ENCODE results near the gene SHISA2.
"Not testable (repeated sequence)": the region's sequence is repeated elsewhere in the genome, so short reads cannot be mapped to it uniquely, and the experiment has no call there.

SHISA2 gene

GRCh38 chr13:26051657-26052311 is at the start of gene SHISA2:
Gene SHISA2 (minus strand): TSS chr13:26052016. CDS start chr13:26050975, 1,041 bp downstream.
- DNase-seq (ENCODE audit: low read depth): peak; percentile 63

GRCh38 chr13:26095846-26096610 is 44.2 kb upstream of the SHISA2 start:
- no peak for DNase-seq (ENCODE audit: low read depth)

- no peak for DNase-seq (ENCODE audit: low read depth)
These were observed 43.5 kb upstream of the SHISA2 start for GRCh38 chr13:26095338-26095737.

DNA sequence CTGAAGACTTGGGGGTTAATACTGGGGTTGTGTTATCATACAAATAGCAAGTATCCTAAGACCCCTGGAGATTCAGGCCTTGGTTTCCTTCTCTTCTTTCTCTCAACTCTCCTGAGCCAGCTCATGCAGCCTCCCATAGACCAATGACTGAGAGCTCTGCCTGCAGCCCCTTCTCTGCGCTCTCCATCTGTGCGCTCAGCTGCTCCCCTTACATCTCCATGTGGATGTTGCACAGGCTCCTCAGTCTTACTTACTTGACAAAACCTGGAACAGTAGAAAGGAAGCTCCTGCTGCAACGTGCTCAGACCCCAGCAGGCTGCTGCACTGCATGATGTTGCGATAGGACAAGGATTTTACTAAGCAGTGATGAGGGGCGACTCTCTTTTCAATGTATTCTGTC is 25.0 kb upstream of the SHISA2 start:
- not testable (repeated sequence) for DNase-seq (ENCODE audit: low read depth)

GRCh38 chr13:26075498-26075897 is 23.7 kb upstream of the SHISA2 start:
- no peak for DNase-seq (ENCODE audit: low read depth)

DNA sequence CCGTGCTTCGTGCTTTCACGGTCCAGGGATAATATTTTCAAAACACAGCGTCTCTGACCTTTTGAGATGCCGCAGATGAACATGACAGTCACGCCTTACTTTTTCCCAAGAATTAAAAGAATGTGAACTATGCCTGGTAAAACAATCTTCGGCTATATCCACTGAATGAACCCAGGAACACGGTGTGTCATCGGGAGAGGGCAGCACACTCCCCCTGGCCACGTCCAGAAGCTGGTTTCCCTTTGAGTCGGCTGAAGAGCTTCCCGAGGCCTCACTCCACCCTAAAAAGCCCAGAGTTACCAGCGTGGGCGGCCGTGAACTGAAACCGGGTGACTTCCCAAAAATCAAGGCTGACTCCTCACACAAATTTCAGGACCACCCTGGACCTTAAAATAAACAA is 22.9 kb upstream of the SHISA2 start:
- peak; percentile 26 for DNase-seq (ENCODE audit: low read depth)

- DNase-seq (ENCODE audit: low read depth): not testable (repeated sequence)
These were observed 20.5 kb upstream of the SHISA2 start for GRCh38 chr13:26072335-26072734.

GRCh38 chr13:26071691-26072090 is 19.9 kb upstream of the SHISA2 start:
- DNase-seq (ENCODE audit: low read depth): no peak

DNA sequence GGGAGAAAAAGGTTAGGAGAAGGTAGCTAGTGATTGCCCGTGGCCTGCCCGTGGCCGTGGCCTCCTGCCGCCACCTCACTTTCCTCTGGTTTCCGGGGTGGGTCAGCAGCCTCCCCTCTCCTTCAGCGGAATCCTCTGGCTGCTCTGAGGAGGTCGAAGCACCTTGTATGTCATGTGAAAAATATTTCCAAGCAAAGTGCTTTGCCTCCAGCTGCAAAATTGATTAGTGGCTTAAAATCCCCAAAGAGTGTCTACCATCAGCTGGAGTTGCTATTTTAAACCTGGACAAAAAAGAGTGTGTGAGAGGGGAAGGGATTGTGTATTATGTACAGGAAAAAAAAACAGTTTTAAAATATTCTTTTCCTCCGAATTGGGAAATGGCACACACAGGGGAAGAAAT is 17.8 kb upstream of the SHISA2 start:
- DNase-seq (ENCODE audit: low read depth): not testable (repeated sequence)

DNA sequence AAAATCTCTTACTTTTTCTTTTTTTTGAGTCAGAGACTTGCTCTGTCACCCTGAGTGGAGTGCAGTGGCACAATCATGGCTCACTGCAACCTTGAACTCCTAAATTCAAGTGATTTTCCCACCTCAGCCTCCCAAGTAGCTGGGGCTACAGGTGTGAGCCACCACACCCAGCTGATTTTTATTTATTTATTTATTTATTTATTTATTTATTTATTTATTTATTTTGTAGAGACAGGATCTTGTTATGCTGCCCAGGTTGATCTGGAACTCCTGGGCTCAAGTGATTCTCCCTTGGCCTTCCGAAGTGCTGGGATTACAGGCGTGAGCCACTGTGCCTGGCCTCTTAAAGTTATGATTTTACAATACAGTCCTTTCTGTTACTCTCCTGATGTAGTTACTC is 16.6 kb upstream of the SHISA2 start:
- DNase-seq (ENCODE audit: low read depth): not testable (repeated sequence)

- no peak for DNase-seq (ENCODE audit: low read depth)
These were observed 15.8 kb upstream of the SHISA2 start for GRCh38 chr13:26067601-26068000.

GRCh38 chr13:26066492-26066891 is 14.7 kb upstream of the SHISA2 start:
- not testable (repeated sequence) for DNase-seq (ENCODE audit: low read depth)

DNA sequence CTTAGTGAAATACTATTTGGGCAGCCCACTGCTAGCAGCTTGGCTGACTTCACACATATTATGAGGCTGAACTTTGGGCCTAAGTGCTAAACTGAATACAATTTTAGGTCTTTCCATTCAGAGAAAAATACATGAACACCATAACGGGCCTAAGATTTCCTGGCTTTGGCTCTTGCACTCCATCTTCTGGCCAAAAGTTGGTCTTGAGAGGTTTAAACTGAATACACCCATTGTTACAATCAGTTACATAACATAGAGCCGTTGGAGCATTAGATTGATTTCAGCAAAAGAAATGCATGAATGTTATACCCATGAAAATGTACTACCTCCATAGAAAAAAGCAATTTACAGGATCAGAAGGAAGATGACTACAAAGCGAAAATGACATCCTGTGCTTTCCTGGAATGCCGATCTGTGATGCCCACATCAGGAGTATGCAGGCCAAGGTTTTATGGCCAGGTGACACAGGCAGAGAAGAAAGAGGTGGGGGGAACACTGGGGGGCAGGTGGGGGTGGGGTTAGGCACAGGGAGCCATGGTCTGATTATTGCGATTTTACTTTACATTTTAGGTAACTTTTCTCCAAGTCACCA is 11.1 kb upstream of the SHISA2 start:
- peak; percentile 53 for DNase-seq (ENCODE audit: low read depth)

DNA sequence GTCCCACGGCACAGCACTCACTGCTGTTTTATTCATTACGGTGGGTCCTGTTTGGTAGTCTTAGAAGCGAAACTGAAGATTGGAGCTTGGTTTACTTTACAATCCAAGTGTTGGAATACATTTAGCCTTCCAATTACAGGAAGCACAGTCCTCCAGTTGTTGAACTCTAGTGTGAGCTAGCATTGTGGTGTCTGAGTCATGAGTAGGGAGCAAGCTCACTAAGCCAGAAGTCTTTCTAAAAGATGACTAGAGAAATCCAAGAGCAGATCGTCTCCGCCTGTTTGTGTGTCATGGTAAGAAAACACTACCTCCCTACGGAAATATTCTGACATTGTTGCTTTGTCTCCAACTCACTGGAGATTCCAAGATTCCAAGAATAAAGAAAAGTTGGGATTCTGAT is 10.1 kb upstream of the SHISA2 start:
- peak; percentile 77 for DNase-seq (ENCODE audit: low read depth)

GRCh38 chr13:26061256-26061655 is 9.4 kb upstream of the SHISA2 start:
- DNase-seq (ENCODE audit: low read depth): no peak

- DNase-seq (ENCODE audit: low read depth): no peak
These were observed 8.5 kb upstream of the SHISA2 start for GRCh38 chr13:26060357-26060756.

DNA sequence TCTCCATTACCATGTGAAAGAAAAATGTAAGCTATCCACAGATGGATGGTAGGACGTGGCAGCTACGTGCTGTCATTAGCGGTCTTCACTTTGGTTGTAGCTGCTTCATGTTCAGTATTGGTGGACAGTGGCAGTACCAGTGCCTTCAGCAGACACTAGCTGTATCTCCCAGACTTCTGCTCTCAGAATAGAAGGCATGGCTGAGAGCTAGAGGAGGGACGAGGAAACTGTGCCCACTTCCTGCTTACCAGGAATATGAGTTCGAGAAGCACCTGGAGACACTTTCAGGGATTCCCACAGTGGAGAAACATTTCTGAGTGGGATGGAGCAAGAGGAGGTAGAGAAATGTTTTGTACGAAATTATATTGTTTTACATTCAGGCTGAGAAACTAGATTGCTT is 6.9 kb upstream of the SHISA2 start:
- no peak for DNase-seq (ENCODE audit: low read depth)

- DNase-seq (ENCODE audit: low read depth): no peak
These were observed 3.1 kb upstream of the SHISA2 start for GRCh38 chr13:26054896-26055295.

DNA sequence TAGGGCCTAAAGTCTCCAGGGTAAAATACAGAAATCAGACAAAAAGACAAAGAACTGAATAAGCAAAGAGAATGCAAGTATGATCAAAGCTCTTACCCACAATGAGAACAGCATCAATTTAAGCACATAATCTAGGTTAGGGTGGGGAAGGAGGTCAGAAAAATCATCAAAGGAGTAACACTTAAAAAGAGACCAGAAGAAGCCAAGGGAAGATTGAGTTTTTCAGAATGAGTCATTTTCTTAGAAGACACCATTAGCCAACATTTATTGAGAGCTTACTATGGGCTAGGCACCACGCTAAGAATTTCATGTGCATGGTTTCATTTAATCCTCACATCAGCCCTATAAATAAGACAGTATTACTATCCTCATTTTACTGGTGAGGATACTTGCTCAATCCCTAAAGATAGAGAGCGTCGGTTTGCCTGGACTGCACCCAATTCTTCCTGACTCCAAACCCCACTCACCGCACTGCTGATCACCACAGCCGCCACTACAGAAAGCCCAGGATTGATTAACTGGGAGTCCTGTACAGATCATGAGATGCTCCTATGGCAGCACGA is 1.7 kb upstream of the SHISA2 start:
- DNase-seq (ENCODE audit: low read depth): no peak

DNA sequence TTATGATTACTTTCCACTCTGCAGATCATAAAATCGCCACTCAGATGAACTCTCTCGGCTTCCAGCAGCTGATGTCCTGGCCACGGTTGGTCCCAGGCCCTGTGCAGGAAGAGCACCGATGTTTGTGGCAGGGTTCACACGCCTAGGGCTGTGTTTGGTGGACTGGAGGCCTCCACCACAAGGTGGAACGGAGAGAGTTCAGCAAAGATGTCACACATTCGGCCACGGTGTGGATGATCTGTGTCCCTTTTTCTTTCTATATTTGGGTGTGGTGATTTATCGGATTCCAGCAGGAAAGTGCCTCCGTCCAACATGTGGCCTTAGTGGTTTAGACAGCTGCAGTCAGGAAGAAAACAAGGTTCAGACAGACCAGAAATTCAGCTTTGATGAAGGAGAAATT is 521 bp upstream of the SHISA2 start:
- DNase-seq (ENCODE audit: low read depth): no peak

- peak; percentile 23 for DNase-seq (ENCODE audit: low read depth)
These were observed 572 bp downstream of the SHISA2 start for GRCh38 chr13:26051231-26051656.

GRCh38 chr13:26050568-26051230 is 1.1 kb downstream of the SHISA2 start:
- DNase-seq (ENCODE audit: low read depth): peak; percentile 25
